Activated CD8-positive, alpha-beta memory T cell treated with anti-CD3 and anti-CD28 coated beads, Interleukin-2, amount 50 U/mL, for 24 hours (primary cell): ENCODE measurements around the gene DCLK2.

Experiments
- DNase-seq: peaks from one replicate; pipeline ENCODE4 v3.0.0-alpha.2; 2020; ENCODE audit errors: extremely low read depth

DCLK2 gene

DNA sequence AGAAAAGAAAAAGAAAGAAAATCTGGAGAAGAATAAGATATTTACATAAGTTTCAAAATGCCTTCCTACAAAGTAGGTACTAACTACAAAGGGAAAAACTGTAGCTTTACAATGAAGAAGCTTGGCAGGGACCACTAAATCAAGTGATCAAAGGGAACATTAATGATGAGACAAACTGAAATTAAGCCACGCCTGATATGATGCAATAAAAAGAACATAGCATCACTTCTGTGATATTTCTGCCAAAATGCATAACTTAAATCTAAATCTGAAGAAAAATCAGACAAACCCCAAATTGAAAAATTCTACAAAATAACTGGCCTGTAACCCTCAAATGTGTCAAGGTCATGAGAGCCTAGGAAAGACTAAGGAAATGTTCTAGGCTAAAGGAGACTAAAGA is 8.9 kb upstream of the DCLK2 start:
- no peak for DNase-seq

GRCh38 chr4:150070464-150071170 is 7.6 kb upstream of the DCLK2 start:
- no peak for DNase-seq

DNA sequence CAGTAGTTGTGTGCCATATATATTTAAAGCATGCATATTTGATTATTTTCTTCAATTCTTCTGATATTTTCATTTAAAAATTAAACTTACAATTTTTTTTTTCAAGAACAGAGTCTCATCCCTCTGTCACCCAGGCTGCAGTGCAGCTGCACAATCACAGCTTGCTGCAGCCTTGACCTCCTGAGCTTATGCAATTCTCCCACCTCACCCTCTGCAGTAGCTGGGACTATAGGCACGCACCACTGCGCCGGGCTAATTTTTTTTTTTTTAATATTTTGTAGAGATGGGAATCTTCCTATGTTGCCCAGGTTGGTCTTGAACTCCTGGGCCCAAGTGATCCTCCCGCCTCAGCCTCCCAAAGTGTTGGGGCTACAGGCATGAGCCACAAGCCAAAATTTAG is 5.8 kb upstream of the DCLK2 start:
- no peak for DNase-seq

DNA sequence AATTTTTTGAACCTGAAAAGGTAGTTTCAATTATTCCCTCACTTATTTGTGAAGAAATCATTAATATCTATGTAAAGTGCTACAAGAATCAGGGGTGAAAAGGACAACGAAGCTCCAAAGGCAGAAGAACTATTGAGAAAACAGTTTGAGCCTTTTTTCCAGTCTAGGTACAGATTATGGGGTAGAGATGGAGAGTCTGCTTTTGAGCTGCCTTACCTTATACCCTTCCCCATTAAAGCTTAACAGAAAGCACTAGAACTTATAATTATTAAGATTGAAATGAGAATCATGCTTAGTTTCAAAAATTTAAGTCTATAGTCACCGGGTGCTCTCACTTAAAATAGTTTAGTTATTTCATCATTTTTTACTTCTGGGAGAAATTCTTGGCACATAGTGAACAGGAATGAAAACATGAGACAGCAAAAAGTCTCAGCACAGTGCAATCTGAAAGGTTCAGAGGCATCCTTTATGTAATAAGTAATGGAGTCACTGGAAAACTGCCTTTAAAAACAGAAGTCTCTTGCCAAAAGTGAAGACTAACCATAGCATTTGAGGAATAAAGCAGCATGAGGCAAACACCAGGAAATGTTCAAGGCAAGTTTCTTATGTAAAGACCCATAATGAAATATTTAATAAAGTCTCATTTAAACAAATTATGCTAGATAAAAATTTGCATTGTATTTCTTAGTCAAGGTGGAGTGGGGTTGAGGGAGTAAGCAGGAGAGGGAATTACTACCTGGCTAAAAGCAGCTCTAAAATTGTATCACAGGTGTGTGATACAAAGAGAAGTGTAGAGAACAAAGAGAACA is 5.1 kb upstream of the DCLK2 start:
- no peak for DNase-seq

- DNase-seq = no peak
Measured at GRCh38 chr4:150074064-150074463, 4.2 kb upstream of the DCLK2 start.

DNA sequence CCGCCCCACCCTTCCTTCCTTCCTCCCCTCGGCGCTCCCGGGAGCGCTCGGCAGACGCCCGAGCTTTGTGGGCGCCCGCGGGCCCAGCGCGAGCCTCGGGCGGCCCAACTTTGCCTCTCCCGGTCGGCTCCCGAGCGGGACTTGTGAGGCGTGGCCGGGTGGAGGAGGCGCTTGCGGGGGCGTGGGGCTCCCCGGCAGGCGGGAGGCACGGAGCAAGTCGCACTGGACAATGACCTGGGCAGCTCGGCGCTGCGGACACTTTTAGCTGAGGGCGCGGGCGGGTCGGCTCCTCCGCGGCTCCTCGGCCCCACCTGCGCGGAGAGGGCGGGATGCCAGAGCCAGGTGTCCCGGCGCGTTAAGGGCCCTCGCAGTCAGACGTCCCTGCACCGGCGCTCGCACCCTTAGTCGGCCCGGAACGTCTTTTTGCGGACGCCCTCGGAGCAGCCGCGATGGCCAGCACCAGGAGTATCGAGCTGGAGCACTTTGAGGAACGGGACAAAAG is 385 bp downstream of the DCLK2 start:
- DNase-seq = no peak

DNA sequence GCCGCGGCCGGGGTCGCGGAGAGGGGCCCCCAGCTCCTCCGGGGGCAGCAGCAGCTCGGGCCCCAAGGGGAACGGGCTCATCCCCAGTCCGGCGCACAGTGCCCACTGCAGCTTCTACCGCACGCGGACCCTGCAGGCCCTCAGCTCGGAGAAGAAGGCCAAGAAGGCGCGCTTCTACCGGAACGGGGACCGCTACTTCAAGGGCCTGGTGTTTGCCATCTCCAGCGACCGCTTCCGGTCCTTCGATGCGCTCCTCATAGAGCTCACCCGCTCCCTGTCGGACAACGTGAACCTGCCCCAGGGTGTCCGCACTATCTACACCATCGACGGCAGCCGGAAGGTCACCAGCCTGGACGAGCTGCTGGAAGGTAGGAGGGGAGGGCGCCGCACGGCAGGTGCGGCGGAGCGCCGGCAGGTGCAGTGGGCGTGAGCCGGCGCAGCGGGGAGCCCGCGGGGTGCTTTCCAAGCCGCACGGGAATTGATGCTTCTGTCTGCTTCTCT is 886 bp downstream of the DCLK2 start:
- no peak for DNase-seq

- no peak for DNase-seq
Measured at GRCh38 chr4:150080337-150080736, 2.1 kb downstream of the DCLK2 start.

- DNase-seq = no peak
Measured at GRCh38 chr4:150080875-150081274, 2.6 kb downstream of the DCLK2 start.

- DNase-seq = no peak
Measured at GRCh38 chr4:150082241-150082640, 4.0 kb downstream of the DCLK2 start.

- DNase-seq = no peak
Measured at GRCh38 chr4:150087006-150087405, 8.8 kb downstream of the DCLK2 start.

DNA sequence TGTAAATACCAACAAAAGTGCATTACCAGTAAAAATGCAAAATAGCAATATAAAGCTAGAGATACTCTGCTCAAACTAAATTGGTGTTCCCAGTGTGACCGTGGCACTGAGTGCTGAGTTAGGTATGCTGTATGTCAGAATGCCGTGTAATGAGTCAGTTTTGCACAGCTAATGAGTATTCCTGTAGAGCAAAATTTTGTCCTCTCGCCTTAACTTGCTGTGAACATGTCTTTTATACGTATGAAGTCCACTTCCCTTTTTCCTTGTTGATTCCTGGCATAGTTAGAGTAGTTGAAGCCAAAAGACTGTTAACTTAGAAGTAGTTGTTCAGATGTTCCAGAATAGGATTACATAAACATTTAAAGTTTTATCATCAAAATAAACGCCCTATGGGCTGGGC is 11.5 kb downstream of the DCLK2 start:
- no peak for DNase-seq

DNA sequence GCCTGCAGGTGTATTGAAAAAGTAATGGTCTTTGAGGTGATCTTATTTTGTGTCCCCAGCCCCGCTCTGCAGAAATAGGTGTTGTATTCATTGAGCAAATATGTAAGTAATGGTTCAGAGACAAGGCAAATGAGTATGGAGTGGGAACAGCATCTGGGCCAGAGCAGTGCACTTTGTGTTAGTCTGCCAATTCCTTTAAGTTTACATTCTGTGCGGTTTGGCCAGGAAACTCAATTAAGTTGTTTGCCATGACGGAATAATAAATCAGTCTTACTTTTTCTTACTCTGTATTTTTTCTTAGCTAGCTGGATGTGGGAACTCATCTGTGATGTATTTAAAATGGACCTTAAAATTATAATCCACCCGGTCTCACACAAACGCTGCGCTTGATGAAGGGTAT is 12.6 kb downstream of the DCLK2 start:
- no peak for DNase-seq

GRCh38 chr4:150094676-150095075 is 16.4 kb downstream of the DCLK2 start:
- DNase-seq = no peak

GRCh38 chr4:150096625-150097024 is 18.4 kb downstream of the DCLK2 start:
- no peak for DNase-seq

GRCh38 chr4:150098214-150098613 is 20.0 kb downstream of the DCLK2 start:
- DNase-seq = no peak

GRCh38 chr4:150104404-150105027 is 26.3 kb downstream of the DCLK2 start:
- no peak for DNase-seq

GRCh38 chr4:150106886-150107285 is 28.6 kb downstream of the DCLK2 start:
- DNase-seq = no peak

- no peak for DNase-seq
Measured at GRCh38 chr4:150108691-150109090, 30.4 kb downstream of the DCLK2 start.

DNA sequence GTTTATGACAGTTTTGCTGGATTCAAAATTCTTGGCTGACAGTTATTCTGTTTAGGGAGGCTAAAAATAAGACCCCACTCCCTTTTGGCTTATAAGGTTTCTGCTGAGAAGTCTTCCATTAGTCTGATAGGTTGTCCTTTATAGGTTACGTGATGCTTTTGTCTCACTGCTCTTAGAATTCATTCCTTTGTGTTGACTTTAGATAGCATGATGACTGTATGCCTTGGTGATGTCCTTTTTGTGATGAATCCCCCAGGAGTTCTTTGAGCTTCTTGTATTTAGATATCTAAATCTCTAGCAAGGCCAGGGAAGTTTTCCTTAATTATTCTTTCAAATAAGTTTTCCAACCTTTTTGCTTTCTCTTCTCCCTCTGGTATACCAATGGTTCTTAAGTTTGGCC is 36.4 kb downstream of the DCLK2 start:
- DNase-seq = no peak

GRCh38 chr4:150115851-150116250 is 37.6 kb downstream of the DCLK2 start:
- no peak for DNase-seq

GRCh38 chr4:150116506-150116905 is 38.3 kb downstream of the DCLK2 start:
- no peak for DNase-seq

GRCh38 chr4:150117094-150117493 is 38.8 kb downstream of the DCLK2 start:
- DNase-seq = no peak
